GM10266 (cell line): ENCODE data around the gene CPTP.
"Not testable (repeated sequence)": the region's sequence is repeated elsewhere in the genome, so short reads cannot be mapped to it uniquely, and the experiment has no call there.

Experiments used
- DNase-seq: peaks from one replicate; pipeline ENCODE4 v3.0.0; 2012; ENCODE audit errors: extremely low spot score
- TF ChIP-seq, protein P1 (sequence below): IDR thresholded peaks from 2 replicates; pipeline ENCODE4 v1.5.1; 2012; ENCODE audit warnings: mild to moderate bottlenecking, low read depth; ENCODE audit not compliant: control insufficient read depth, insufficient read depth; ENCODE audit errors: missing control alignments

Gene CPTP

DNA sequence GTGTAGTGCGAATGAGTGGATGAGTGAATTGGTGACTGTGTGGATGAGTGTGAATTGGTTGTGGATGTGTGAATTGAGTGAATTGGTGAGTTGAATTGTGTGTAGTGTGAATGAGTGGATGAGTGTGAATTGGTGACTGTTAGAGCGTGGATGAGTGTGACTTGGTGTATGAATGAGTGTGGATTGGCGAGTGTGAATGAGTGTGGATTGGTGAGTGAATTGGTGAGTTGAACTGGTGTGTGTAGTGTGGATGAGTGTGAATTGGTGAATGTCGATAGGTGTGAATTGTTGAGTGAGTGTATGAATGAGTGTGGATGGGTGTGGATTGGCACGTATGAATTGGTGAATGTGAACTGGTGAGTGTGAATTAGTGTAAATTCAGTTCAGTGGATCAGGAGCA lies 42.7 kb downstream of the CPTP start:
- TF ChIP-seq, protein P1, sequence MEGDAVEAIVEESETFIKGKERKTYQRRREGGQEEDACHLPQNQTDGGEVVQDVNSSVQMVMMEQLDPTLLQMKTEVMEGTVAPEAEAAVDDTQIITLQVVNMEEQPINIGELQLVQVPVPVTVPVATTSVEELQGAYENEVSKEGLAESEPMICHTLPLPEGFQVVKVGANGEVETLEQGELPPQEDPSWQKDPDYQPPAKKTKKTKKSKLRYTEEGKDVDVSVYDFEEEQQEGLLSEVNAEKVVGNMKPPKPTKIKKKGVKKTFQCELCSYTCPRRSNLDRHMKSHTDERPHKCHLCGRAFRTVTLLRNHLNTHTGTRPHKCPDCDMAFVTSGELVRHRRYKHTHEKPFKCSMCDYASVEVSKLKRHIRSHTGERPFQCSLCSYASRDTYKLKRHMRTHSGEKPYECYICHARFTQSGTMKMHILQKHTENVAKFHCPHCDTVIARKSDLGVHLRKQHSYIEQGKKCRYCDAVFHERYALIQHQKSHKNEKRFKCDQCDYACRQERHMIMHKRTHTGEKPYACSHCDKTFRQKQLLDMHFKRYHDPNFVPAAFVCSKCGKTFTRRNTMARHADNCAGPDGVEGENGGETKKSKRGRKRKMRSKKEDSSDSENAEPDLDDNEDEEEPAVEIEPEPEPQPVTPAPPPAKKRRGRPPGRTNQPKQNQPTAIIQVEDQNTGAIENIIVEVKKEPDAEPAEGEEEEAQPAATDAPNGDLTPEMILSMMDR, result no peak
- no peak for DNase-seq

GRCh38 chr1:1370094-1370493 lies 45.5 kb downstream of the CPTP start:
- not testable (repeated sequence) for DNase-seq

GRCh38 chr1:1370771-1371300 lies 46.2 kb downstream of the CPTP start:
- TF ChIP-seq, protein P1, result no peak
- no peak for DNase-seq

DNA sequence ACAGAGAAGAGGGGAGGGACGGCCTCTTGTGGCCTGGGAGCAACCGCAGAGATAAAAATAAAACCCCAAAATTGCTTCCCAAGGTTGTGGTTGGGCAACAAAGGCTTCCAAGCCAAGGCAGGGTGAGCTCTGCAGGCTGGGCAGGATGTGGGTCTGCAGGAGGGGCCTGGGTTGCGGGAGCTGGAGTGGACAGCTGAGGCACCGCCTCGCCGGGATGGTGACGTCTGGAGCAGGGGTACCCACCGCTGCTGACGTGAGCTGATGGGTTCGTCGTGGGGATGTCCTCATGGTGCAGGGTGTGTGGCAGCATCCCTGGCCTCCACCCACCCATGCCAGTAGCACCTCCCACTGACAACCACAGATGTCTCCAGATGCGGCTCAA lies 46.8 kb downstream of the CPTP start:
- no peak for DNase-seq
- TF ChIP-seq, protein P1, result no peak

- peak; percentile 90 for DNase-seq
- TF ChIP-seq, protein P1, result peak; percentile 92
These were observed 47.4 kb downstream of the CPTP start for GRCh38 chr1:1371746-1372711.

GRCh38 chr1:1373051-1373814 lies 48.6 kb downstream of the CPTP start:
- TF ChIP-seq, protein P1, result no peak
- DNase-seq, result no peak

- DNase-seq, result no peak
- TF ChIP-seq, protein P1, result no peak
These were observed 49.4 kb downstream of the CPTP start for GRCh38 chr1:1373815-1374588.
